ENCODE data around the gene EGR4.

- TF ChIP-seq CTCF (IDR thresholded peaks at IDR 0.05) (no peak), EP300 (IDR thresholded peaks at IDR 0.05; ENCODE audit: borderline replicate concordance in 1 of 2, low read depth in 1 of 2, low read length in 1 of 2) (no peak)
Observed at GRCh38 chr2:73284296-73285158, 8.8 kb downstream of the EGR4 start, which contains the start of gene FBXO41.
